ENCODE data around the gene FUT3.

The FUT3 gene

GRCh38 chr19:5827342-5827890 is 23.8 kb downstream of the FUT3 start:
- Histone ChIP-seq H3K4me1 (ENCODE audit: control insufficient read depth, insufficient read depth, low read length) (peaks cover 8% of the 10 kb centered on the region), H3K36me3 (ENCODE audit: insufficient read depth, low read length) (no peaks in the 10 kb centered on the region), H3K4me2 (ENCODE audit: low read length) (peak overlapping the region; percentile 92), H3K9ac (ENCODE audit: low read depth, low read length) (no peak overlapping the region), H3K27me3 (ENCODE audit: control insufficient read depth, insufficient read depth, low read length) (peaks cover 41% of the 10 kb centered on the region), H3K4me3 (ENCODE audit: low read length) (peak overlapping the region; percentile 72), H3K9me3 (replicated peaks; ENCODE audit: low read length) (no peaks in the 10 kb centered on the region)

- Histone ChIP-seq H3K4me2 (ENCODE audit: low read length) (no peak overlapping the region), H3K9ac (ENCODE audit: low read depth, low read length) (no peak overlapping the region), H3K9me3 (replicated peaks; ENCODE audit: low read length) (no peaks in the 10 kb centered on the region), H3K4me3 (ENCODE audit: low read length) (no peak overlapping the region), H3K4me1 (ENCODE audit: control insufficient read depth, insufficient read depth, low read length) (peaks cover 8% of the 10 kb centered on the region), H3K27me3 (ENCODE audit: control insufficient read depth, insufficient read depth, low read length) (peaks cover 39% of the 10 kb centered on the region), H3K36me3 (ENCODE audit: insufficient read depth, low read length) (no peaks in the 10 kb centered on the region)
Measured at GRCh38 chr19:5826531-5827341, 24.5 kb downstream of the FUT3 start.

- no peaks in the 10 kb centered on the region for H3K36me3 ChIP-seq (ENCODE audit: insufficient read depth, low read length)
- peaks cover 8% of the 10 kb centered on the region for H3K4me1 ChIP-seq (ENCODE audit: control insufficient read depth, insufficient read depth, low read length)
- H3K27me3 ChIP-seq (ENCODE audit: control insufficient read depth, insufficient read depth, low read length) = peaks cover 41% of the 10 kb centered on the region
- H3K9me3 ChIP-seq (replicated peaks; ENCODE audit: low read length) = no peaks in the 10 kb centered on the region
- H3K9ac ChIP-seq (ENCODE audit: low read depth, low read length) = no peak overlapping the region
- no peak overlapping the region for H3K4me2 ChIP-seq (ENCODE audit: low read length)
- no peak overlapping the region for H3K4me3 ChIP-seq (ENCODE audit: low read length)
Measured at GRCh38 chr19:5825178-5825577, 26.1 kb downstream of the FUT3 start.

GRCh38 chr19:5824751-5825150 is 26.5 kb downstream of the FUT3 start:
- peaks cover 41% of the 10 kb centered on the region for H3K27me3 ChIP-seq (ENCODE audit: control insufficient read depth, insufficient read depth, low read length)
- no peak overlapping the region for H3K9ac ChIP-seq (ENCODE audit: low read depth, low read length)
- no peak overlapping the region for H3K4me3 ChIP-seq (ENCODE audit: low read length)
- no peaks in the 10 kb centered on the region for H3K36me3 ChIP-seq (ENCODE audit: insufficient read depth, low read length)
- no peaks in the 10 kb centered on the region for H3K9me3 ChIP-seq (replicated peaks; ENCODE audit: low read length)
- peaks cover 8% of the 10 kb centered on the region for H3K4me1 ChIP-seq (ENCODE audit: control insufficient read depth, insufficient read depth, low read length)
- no peak overlapping the region for H3K4me2 ChIP-seq (ENCODE audit: low read length)

DNA sequence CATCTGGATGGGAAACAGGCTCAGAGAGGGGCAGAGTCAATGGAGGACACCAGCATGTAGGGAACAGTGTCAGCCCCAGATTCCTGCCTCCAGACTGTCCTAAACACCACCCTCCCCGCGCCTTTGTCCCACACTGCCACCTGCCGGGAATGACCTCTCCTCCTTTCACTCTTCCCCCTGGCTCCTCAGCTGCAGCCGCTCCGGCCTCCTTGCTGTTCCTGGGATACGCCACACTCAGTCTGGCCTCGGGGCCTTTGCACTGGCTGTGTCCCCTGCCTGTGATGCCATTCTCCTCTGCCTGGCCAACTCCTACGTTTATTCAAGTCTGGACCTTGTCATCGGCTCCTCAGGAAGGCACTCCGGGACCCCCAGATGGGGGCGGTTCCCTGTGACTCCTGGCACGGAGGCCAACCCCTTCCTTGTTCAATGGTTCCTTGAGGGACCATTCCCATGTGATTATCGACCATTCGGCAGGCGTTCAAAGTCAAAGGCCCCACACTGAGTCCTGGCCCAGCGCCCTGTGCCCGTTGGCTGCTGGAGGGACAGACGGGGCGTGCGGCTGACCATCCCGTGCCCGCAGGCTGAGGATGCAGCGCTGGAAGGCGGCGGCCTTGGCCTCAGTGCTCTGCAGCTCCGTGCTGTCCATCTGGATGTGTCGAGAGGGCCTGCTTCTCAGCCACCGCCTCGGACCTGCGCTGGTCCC is 27.5 kb downstream of the FUT3 start:
- peaks cover 8% of the 10 kb centered on the region for H3K4me1 ChIP-seq (ENCODE audit: control insufficient read depth, insufficient read depth, low read length)
- peaks cover 31% of the 10 kb centered on the region for H3K27me3 ChIP-seq (ENCODE audit: control insufficient read depth, insufficient read depth, low read length)
- no peak overlapping the region for H3K4me2 ChIP-seq (ENCODE audit: low read length)
- no peaks in the 10 kb centered on the region for H3K9me3 ChIP-seq (replicated peaks; ENCODE audit: low read length)
- no peak overlapping the region for H3K9ac ChIP-seq (ENCODE audit: low read depth, low read length)
- no peaks in the 10 kb centered on the region for H3K36me3 ChIP-seq (ENCODE audit: insufficient read depth, low read length)
- H3K4me3 ChIP-seq (ENCODE audit: low read length) = no peak overlapping the region

GRCh38 chr19:5822181-5822844 is 28.9 kb downstream of the FUT3 start:
- Histone ChIP-seq H3K4me1 (ENCODE audit: control insufficient read depth, insufficient read depth, low read length) (no peaks in the 10 kb centered on the region), H3K27me3 (ENCODE audit: control insufficient read depth, insufficient read depth, low read length) (peaks cover 19% of the 10 kb centered on the region), H3K4me3 (ENCODE audit: low read length) (no peak overlapping the region), H3K9ac (ENCODE audit: low read depth, low read length) (no peak overlapping the region), H3K4me2 (ENCODE audit: low read length) (no peak overlapping the region), H3K9me3 (replicated peaks; ENCODE audit: low read length) (no peaks in the 10 kb centered on the region), H3K36me3 (ENCODE audit: insufficient read depth, low read length) (no peaks in the 10 kb centered on the region)

DNA sequence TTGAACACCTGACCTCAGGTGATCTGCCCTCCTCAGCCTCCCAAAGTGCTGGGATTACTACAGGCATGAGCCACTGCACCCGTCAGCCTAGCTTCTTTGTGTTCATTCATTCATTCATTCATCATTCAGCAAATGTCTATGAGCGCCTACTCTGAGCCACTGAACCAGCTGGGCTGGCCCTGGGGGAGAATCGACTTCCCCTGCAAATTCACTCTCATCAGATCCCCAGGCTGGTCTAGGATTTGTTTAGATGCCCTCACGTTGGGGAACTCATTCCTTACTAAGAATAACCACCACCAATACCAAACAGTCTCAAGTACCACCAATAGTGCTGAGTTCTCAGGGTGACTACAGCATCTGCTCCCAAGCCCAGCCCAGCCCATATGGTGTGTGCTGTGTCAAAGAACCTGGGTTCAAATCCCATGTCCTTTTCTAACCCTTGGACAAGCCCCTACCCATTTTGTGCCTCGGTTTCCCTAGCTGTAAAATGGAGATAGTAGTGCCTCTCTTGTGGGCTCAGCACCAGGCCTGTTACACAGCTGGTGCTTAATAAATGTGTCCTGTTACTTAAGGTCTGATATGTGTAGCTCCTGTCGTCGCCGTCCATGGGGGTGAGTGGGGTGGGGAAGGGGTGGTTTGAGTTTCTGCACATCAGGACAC is 29.6 kb downstream of the FUT3 start:
- no peaks in the 10 kb centered on the region for H3K36me3 ChIP-seq (ENCODE audit: insufficient read depth, low read length)

DNA sequence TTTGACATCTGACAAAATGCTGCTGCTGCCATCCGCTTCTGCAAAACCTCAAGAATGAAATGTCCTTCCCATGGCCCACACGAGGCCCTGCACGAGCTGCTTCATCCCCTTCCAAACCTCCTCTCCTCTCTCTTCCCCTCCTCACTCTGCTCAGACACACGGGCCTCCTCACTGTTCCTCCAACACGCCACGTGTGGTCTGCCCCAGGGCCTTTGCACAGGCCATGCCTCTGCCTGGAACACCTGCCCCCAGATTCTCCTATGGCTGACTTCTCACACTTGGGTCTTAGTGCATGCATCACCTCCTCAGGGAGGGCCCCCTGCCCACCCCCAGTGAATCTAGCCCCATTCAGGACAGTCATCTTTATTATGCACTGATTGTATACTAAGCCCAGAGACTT is 30.5 kb downstream of the FUT3 start:
- no peak overlapping the region for H3K4me3 ChIP-seq (ENCODE audit: low read length)
- H3K9me3 ChIP-seq (replicated peaks; ENCODE audit: low read length) = no peaks in the 10 kb centered on the region
- H3K4me1 ChIP-seq (ENCODE audit: control insufficient read depth, insufficient read depth, low read length) = no peaks in the 10 kb centered on the region

More for the DNA sequence above, 29.6 kb downstream of the FUT3 start:
- H3K9me3 ChIP-seq (replicated peaks; ENCODE audit: low read length) = no peaks in the 10 kb centered on the region
- H3K27me3 ChIP-seq (ENCODE audit: control insufficient read depth, insufficient read depth, low read length) = peaks cover 18% of the 10 kb centered on the region
- H3K9ac ChIP-seq (ENCODE audit: low read depth, low read length) = no peak overlapping the region
- H3K4me3 ChIP-seq (ENCODE audit: low read length) = no peak overlapping the region
- H3K4me2 ChIP-seq (ENCODE audit: low read length) = no peak overlapping the region
- no peaks in the 10 kb centered on the region for H3K4me1 ChIP-seq (ENCODE audit: control insufficient read depth, insufficient read depth, low read length)

DNA sequence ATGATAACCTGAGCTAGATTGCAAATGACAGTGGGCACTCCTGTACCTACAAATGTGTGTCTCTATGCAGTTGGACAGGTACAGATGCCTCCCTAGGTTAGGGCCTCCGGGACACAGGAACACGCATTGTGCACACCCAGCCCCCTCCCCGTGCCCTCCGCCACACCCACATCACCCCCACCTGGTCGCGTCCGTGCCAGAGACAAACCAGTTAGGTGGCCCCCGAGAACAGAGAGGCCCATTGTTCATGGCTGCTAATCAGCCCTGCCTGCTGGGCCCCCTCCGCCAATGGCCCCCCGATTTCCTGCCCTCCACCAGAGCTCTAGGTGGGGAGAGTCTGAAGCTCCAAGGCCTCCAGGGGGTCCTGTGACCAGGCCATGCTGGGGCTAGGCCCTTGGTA is 32.7 kb downstream of the FUT3 start:
- H3K9me3 ChIP-seq (replicated peaks; ENCODE audit: low read length) = no peaks in the 10 kb centered on the region
- no peaks in the 10 kb centered on the region for H3K36me3 ChIP-seq (ENCODE audit: insufficient read depth, low read length)
- H3K4me3 ChIP-seq (ENCODE audit: low read length) = no peak overlapping the region
- H3K4me2 ChIP-seq (ENCODE audit: low read length) = no peak overlapping the region
- H3K4me1 ChIP-seq (ENCODE audit: control insufficient read depth, insufficient read depth, low read length) = no peaks in the 10 kb centered on the region
- no peak overlapping the region for H3K9ac ChIP-seq (ENCODE audit: low read depth, low read length)
- H3K27me3 ChIP-seq (ENCODE audit: control insufficient read depth, insufficient read depth, low read length) = peaks cover 28% of the 10 kb centered on the region

More for the DNA sequence above, 30.5 kb downstream of the FUT3 start:
- H3K36me3 ChIP-seq (ENCODE audit: insufficient read depth, low read length) = no peaks in the 10 kb centered on the region
- no peak overlapping the region for H3K9ac ChIP-seq (ENCODE audit: low read depth, low read length)
- no peak overlapping the region for H3K4me2 ChIP-seq (ENCODE audit: low read length)
- peaks cover 19% of the 10 kb centered on the region for H3K27me3 ChIP-seq (ENCODE audit: control insufficient read depth, insufficient read depth, low read length)

GRCh38 chr19:5817218-5817617 is 34.0 kb downstream of the FUT3 start:
- H3K4me3 ChIP-seq (ENCODE audit: low read length) = no peak overlapping the region
- H3K4me1 ChIP-seq (ENCODE audit: control insufficient read depth, insufficient read depth, low read length) = no peaks in the 10 kb centered on the region
- no peaks in the 10 kb centered on the region for H3K9me3 ChIP-seq (replicated peaks; ENCODE audit: low read length)
- no peaks in the 10 kb centered on the region for H3K36me3 ChIP-seq (ENCODE audit: insufficient read depth, low read length)
- H3K27me3 ChIP-seq (ENCODE audit: control insufficient read depth, insufficient read depth, low read length) = peaks cover 24% of the 10 kb centered on the region
- no peak overlapping the region for H3K4me2 ChIP-seq (ENCODE audit: low read length)
- no peak overlapping the region for H3K9ac ChIP-seq (ENCODE audit: low read depth, low read length)

DNA sequence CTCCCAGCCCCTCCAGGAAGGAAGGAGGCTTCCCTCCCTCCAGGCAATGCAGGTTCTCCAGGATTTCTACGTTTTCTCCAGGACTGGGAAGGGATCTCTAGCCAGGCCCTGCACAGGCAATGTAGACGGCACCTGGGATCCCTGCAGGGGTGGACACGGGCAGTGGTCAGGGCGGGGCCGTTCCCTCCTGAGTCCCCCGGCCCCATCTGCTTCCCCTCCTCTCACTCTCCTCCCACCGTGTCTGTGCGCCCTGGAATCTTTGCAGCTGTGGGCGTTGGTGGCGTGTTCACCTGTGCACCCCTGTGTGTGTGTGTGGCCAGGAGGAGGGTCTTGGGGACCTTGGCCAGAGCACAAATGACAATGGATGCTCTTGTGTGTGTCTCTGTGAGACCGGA is 36.4 kb downstream of the FUT3 start:
- H3K36me3 ChIP-seq (ENCODE audit: insufficient read depth, low read length) = no peaks in the 10 kb centered on the region
- H3K27me3 ChIP-seq (ENCODE audit: control insufficient read depth, insufficient read depth, low read length) = peaks cover 22% of the 10 kb centered on the region
- no peaks in the 10 kb centered on the region for H3K4me1 ChIP-seq (ENCODE audit: control insufficient read depth, insufficient read depth, low read length)
- no peak overlapping the region for H3K4me3 ChIP-seq (ENCODE audit: low read length)
- H3K4me2 ChIP-seq (ENCODE audit: low read length) = no peak overlapping the region
- H3K9ac ChIP-seq (ENCODE audit: low read depth, low read length) = no peak overlapping the region
- no peaks in the 10 kb centered on the region for H3K9me3 ChIP-seq (replicated peaks; ENCODE audit: low read length)
